GM21737 (cell line): ENCODE results near the gene ADRB2.
A peak's percentile ranks its signal among the peaks of the same experiment; 100 is the strongest.

ENCODE experiments used
- ATAC-seq: cut with Tn5 transposase; IDR thresholded peaks from one replicate; pipeline ENCODE4 v1.9.1; 2021; ENCODE audit warnings: mild to moderate bottlenecking, moderate library complexity; ENCODE audit not compliant: unreplicated experiment

Gene ADRB2

GRCh38 chr5:148804393-148804792 lies 22.0 kb upstream of the ADRB2 start:
- ATAC-seq: no peak

DNA sequence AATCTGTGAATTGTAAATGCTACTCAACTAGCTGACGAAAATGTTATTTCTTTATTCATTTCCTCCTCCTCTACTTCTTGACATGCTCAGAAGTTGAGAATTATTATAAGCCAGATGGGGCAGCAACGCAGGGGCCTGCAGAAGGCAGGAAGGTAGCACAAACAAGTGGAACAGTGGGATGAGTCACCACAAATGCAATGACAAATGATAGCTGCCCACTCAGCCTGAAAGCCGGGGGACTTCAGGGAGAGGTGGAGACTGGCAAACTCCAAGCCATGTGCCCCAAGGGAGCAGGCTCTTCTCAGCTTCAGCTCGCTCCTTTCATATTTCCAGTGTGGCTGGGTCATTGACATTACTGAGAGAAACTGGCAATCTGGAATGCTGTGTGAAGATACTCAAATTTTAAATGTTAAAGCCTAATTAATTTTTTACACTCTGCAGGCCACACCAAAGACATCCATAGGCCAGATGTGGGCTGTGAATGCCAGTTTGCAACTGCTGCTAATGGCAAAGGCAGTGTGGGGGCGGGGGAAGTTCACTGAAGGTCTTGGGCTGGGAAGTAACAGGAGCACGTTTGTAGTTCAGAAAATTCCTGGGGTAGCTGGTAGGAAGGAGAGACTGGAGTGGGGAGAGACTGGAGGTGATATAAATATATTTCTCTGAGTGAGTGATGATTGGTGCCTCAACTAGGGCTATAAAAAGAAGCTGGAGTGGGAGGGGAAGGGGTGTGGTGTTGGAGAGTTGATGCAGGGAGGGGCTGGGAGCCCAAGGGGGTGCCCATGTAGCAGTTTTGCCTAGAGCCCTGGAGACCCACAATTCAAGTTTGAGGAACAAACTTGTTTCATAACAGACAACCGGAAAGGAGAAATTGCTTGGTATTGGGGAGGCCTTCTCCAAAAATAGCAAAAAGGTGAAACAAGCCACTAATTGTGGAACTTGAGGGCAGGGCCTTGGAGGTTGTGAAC lies 20.8 kb upstream of the ADRB2 start:
- peak; percentile 44 for ATAC-seq

DNA sequence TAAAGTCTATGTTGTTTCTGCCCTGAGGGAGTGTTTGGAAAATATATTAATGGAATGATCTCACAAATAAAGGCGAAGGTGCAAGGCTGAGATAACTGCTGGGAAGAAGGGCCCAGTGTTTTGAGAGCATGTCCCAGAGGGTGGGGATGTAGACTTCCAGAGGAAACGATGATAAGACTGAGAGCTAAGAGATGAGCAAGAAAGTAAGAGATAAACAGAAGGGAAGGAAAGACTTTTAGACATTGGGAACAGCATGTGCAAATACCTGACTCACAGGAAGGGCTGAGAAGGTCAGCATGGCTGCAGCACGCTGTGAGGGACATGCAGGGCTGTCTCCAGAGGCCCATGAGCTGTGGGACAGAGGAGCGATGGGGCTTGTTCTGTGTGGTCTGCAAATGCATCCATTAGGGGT lies 19.9 kb upstream of the ADRB2 start:
- ATAC-seq: no peak

DNA sequence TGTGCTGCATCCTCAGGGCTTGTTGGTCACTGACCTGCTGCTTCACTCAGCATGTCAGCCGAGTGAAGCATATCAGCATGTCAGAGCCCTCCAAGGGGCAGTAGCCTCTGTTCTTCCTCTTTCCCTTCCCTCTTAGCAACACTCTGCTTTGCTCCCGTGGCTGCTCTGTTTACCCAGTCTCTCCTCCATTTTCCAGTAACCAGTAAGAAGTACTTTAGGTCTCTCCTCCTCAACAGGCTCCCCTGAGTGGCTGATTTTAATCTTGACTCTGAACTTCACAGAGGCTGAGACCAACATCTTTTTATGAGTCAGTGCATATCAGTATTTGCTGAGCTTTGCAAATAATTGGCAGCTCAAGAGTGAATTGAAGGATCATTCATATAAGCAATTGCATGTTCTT lies 18.6 kb upstream of the ADRB2 start:
- ATAC-seq: no peak

- ATAC-seq: peak; percentile 59
These were observed 17.4 kb upstream of the ADRB2 start for GRCh38 chr5:148808864-148809642.

GRCh38 chr5:148809781-148810524 lies 16.5 kb upstream of the ADRB2 start:
- no peak for ATAC-seq

DNA sequence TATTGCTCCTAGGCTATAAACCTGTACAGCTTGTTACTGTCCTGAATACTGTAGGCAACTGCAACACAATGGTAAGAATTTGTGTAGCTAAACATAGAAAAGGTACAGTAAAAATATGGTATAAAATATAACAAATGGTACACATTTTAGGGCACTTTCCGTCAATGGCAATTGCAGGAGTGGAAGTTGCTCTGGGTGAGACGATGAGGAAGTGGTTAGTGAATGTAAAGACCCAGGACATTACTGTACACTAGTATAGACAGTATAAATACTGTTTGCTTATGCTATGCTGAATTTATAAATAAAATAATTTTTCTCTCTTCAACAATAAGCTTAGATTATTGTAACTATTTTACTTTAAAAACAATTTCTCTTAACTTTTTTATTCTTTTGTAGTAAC lies 15.6 kb upstream of the ADRB2 start:
- ATAC-seq: no peak

DNA sequence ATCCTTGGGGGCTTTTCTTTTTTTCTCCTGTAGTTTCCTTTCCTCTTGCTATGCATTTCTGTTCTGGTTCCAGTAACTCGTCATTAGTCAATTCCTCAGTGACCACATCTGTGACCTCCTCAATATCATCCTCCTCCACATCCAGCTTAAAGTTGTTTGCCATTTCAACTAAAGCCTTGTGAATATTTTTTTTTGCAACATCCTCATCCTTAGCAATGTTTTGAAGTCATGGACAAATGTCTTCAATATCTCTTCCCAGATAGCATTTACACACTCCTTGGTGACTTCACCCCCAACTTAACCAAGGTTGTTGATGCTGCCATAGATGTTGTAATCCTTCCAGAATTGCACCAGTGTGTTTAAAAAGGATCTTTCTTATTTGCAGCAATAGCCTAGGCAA lies 14.7 kb upstream of the ADRB2 start:
- ATAC-seq: no peak

GRCh38 chr5:148815086-148815485 lies 11.3 kb upstream of the ADRB2 start:
- no peak for ATAC-seq

- no peak for ATAC-seq
These were observed 10.8 kb upstream of the ADRB2 start for GRCh38 chr5:148815578-148815977.

DNA sequence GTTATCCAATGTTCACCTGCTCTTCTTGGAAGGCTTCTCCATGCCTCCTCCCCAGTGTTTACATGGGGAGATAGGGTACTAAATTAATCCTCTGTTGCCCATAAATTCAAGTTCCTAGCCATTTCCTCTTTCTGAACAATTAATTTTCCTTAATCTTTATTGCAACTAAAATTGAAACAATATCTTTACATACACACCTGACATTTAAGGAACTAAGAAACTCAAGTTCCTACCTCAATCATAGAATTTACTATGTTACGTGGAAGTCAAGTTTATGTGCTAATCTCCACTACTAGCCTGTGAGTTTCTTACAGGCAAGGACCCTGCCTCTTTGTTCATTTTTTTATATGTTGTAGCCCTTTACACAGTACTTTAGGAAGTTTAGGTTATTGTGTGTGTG lies 10.1 kb upstream of the ADRB2 start:
- ATAC-seq: no peak

DNA sequence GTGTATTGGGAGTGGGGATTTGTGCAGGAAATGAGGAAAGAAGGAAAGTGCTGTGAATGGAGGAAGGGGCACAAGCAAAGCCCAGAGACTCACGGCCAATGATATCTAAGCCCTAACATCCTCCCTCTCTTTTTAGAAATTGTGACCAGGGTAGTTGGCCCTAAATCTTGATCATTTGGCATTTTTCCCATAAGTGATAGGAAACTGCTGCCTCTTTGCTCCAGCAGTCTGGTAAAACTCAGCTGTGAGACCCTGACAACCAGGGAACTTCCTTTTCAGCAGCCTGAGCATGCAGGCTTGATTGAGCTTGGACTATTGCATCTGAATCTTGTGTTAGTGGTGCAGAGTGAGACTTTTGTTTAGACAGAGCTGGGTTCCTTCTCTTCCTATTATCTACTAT lies 9.6 kb upstream of the ADRB2 start:
- no peak for ATAC-seq

DNA sequence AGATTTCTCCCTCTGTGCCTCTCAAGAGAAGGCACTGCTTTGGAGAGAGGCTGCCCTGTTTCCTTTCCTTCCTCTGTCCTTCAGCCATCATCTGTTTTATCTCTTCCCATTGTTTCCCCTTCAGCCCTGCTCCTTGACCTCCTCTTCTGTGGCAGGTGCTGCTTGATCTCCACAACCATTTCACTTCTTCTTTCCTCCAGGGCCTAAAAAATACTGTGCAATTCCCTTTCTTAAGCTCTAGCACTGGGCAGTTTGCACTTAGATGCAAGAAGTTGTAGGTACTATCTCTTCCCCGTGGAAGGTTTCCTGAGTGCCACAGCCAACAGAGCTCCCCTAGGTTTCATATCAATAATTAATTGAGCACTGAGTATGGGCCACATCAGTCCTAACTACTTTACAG lies 8.8 kb upstream of the ADRB2 start:
- ATAC-seq: no peak

GRCh38 chr5:148820461-148821395 lies 5.7 kb upstream of the ADRB2 start:
- no peak for ATAC-seq

DNA sequence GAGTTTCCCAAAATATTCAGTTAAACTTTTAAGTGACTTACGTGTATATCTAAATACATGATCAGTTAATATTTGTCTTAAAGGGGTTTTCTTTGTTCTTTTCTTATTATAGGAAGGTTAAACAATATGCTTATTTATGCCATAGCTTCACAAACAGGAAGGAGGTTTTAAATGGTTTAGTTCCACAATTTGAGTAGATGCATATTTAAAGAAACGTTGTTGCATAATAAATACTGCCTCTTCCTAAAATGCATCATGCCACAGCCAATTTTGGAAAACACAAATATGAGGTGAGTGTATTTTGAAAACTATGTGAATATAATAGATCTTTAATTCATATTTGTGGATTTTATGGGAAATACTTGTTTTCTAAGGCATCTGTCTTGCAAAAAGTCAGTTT lies 2.5 kb upstream of the ADRB2 start:
- no peak for ATAC-seq

- no peak for ATAC-seq
These were observed 727 bp upstream of the ADRB2 start for GRCh38 chr5:148825716-148826052.

GRCh38 chr5:148826739-148827070 lies 294 bp downstream of the ADRB2 start:
- ATAC-seq: peak; percentile 22

DNA sequence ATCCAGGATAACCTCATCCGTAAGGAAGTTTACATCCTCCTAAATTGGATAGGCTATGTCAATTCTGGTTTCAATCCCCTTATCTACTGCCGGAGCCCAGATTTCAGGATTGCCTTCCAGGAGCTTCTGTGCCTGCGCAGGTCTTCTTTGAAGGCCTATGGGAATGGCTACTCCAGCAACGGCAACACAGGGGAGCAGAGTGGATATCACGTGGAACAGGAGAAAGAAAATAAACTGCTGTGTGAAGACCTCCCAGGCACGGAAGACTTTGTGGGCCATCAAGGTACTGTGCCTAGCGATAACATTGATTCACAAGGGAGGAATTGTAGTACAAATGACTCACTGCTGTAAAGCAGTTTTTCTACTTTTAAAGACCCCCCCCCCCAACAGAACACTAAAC lies 1.3 kb downstream of the ADRB2 start:
- ATAC-seq: no peak

DNA sequence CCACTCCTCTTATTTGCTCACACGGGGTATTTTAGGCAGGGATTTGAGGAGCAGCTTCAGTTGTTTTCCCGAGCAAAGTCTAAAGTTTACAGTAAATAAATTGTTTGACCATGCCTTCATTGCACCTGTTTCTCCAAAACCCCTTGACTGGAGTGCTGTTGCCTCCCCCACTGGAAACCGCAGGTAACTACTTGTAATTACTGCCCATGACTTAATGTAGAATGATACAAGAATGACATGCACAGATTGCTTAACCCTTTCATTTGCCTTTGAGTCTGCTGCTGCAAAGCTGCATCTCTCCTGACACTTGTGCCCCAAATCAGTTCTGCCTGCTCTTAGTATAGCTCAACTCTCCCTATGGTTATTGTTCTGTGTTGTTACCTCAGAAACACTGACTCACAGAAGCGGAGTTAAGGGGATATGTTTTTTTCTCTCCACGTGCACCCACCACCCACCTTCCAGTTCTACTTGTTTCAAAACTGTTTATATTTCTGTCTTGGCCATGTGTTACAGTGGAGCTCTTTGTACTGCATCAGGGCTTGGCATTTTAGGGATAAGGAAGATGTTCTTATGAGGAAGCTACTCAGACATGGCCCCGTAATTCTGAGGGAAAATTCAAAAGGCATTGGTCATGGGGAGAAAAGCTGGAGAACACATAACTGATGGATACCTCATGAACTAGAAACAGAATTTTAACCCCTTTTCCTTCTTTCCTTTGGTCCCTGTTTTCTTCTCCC lies 2.3 kb downstream of the ADRB2 start:
- no peak for ATAC-seq

DNA sequence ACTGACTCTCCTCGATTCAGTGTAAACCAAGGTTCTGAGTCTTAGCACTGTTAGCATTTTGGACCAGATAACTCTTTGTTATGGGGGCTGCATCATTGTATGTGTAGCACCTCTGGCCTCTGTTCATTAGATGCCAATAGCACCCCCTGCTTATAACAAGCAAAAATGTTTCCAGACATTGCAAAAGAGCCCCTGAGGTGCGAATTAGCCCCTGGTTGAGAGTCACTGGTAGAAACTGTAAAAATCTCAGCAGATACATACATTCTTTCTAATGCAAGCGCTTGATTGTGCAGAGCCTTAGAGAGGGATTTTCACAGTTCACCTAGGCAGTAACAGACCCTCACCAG lies 2.8 kb downstream of the ADRB2 start:
- ATAC-seq: no peak
